HG03064 (cell line): ENCODE measurements around the gene FBXO11.
"Not testable (repeated sequence)": the region's sequence is repeated elsewhere in the genome, so short reads cannot be mapped to it uniquely, and the experiment has no call there.

Experiments
- ATAC-seq: cut with Tn5 transposase; IDR thresholded peaks from one replicate; pipeline ENCODE4 v1.9.1; 2021; ENCODE audit warnings: low read depth; ENCODE audit not compliant: unreplicated experiment

The FBXO11 gene

DNA sequence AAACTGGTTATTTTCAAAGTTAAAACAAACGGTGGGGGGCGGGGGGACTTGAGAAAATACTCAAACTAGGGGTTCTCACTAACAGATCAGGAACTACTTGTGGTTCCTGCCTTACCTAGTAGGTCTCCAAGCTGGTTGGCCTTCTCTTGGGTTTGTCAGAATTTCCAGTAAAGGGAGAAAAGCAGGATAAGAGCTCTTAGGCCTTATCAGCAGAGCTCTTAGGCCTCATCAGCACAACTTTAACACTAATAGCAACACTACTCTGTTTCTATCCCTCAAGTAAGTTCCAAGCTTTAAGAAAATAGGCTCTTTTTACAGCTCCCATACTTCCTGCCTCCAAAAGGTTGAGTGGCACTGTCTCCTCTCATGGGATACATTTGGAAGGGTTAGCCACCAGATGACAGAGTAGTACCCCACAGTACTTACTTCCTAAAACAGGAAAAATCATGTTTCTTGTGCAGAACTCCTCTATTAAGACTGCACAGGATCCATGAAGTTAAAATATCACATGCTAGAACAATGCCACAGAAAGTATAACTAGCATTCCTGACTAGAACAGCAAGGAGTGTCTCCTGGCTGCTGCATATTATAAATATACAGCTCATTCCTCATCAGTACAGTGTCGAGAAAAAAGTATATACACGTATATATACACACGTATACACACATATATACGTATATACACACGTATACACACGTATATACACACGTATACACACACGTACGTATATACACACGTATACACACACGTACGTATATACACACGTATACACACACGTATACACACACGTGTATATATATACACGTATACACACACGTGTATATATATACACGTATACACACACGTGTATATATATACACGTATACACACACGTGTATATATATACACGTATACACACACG is 6.1 kb downstream of the FBXO11 start:
- no peak for ATAC-seq

DNA sequence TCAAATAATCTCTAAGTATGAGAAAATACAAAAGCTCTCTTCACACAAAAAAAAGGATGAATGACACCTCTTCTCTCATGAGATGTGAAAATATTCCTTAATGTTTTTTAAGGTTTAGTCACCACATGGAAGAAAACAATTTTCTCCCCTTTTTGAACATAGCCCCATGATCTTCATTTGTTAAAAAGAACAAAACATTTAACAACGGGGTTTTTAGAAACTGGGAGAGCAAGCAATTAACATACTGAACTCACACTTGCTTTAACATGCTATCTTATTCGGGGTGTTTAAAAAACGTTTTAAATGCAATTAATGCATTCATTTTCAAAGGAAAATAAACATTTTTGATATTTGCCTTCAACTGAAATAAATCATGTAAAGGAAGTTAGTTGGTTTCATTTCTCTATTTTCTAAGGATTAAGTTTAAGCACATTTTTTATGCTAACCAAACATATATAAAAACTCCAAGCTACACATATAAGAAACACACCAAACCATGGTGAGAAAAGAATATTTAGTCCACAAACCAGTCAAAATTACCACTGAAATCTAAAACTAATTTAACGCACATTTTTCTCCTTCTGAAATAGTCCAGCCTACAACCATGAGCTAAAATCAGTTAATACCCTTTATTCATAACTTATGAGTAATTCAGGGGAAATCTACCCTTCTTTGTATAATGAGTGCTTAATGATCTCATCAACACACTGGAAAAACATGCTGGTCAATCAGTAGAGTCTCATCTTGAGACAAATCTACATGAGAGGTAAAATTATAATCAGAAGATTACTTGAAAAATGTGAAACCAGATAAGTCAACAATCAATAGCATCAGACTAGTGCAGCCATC is 8.2 kb downstream of the FBXO11 start:
- peak; percentile 54 for ATAC-seq

DNA sequence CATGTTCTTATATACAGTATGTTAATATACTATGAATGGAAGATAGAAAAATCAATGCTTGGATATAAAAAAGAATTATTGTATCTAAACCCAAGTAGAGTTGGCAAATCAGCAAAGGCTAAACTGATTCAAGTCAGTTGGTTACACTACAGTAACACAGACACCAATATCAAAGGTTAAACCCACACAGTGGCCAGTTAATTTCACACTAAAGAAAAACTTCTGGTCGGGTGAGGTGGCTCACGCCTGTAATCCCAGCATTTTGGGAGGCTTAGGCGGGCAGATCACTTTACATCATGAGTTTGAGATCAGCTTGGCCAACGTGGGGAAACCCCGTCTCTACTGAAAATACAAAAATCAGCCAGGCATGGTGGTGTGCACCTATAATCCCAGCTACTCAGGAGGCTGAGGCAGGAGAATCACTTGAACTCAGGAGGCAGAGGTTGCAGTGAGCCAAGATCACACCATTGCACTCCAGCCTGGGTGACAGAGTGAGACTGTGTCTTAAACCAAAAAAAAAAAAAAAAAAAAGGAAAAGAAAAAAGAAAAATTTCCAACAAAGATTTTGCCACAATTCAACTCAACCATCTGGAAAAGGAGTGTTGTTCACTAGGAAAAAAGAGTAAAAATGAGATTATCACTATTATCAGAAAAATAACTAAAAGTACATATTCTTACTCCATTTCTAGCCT is 9.0 kb downstream of the FBXO11 start:
- ATAC-seq: not testable (repeated sequence)

DNA sequence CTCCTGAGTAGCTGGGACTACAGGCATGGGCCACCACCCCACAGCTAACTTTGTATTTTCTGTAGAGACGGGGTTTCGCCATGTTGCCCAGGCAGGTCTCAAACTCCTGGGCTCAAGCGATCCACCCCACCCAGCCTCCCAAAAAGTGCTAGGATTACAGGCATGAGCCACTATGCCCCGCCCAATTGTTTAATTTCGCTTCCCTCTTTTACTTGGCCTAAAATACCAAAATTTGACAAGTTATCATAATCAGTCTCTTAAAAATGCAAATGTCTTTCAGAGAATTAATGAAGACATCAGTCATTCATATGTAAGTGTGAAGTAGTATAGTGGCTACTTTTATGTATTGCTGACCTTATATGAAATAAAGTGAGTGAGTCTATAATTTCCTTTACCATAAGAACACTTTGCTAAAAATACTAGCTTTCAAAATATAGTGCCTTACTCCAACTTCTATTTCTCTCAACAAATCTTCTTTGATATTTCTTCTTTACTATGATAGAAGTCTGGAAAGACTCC is 9.8 kb downstream of the FBXO11 start:
- no peak for ATAC-seq

DNA sequence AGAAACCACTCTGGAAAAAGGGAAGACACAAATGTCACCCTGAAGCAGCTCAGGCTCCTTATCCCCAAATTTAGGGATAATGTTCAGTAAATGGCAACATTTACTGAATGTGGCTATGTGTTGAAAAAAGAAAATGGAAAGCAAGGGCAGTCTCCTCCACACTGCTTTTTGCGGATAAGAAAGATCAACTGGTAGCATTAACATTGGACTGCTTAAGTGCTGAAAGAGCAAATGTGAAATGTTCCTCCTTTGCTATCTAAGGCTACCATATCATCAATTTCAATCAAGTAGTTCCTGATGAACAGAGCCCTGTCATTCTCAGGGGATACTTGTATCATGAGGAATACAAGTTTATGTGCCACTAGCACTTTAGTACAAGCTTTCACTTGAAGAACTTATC is 12.5 kb downstream of the FBXO11 start:
- ATAC-seq: no peak

DNA sequence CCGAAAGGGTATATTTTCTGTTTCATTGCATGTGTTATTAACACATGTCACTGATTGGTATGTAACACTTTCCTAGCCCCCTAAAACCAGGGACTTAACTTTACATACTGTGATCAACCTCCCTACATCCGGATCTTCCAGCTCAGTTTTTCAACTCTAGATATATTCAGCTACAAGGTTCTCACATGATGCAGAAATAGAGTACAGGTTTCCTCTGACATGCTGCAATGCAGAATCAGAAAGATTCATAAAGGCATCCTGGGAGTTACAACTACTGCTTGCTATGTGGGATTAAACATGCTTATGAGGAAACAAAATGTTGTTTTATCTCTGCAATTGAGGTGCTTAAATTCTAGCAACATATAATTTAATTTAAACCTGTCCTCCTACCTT is 14.0 kb downstream of the FBXO11 start:
- ATAC-seq: no peak

DNA sequence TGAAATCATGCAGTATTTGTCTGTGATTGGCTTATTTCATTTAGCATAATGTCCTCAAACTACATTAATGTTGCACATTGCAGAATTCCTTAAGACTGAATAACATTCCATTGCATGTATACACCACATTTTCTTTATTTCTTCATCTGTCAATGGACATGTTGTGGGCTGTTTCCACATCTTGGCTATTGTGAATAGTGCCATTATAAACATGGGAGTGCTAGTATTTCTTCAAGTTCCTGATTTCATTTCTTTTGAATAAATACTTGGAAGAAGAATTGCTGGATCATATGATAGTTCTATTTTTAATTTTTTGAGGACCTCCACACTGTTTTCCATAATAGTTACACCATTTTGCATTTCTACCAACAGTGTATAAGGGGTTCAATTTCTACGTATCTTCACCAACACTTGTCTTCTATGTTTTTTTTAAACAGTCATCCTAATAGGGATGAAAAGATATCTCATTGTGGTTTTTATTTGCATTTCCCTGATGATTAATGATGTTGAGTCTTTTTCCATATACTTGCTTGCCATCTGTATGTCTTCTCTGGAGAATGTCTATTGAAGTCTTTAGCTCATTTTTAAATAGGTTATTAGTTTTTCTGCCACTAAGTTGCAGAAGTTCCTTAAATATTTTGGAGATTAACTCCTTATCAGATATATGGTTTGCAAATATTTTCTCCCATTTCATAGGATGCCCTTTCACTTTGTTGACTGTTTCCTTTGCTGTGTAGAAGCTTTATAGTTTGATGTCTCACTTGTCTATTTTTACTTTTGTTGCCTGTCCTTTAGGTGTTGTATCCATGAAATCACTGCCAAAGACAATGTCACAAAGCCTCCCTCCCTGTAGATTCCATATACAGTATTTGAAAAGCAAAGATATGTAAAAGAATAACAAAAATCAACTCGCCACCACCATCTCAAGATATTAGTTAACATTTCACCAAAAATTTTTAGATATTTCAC is 14.6 kb downstream of the FBXO11 start:
- no peak for ATAC-seq

DNA sequence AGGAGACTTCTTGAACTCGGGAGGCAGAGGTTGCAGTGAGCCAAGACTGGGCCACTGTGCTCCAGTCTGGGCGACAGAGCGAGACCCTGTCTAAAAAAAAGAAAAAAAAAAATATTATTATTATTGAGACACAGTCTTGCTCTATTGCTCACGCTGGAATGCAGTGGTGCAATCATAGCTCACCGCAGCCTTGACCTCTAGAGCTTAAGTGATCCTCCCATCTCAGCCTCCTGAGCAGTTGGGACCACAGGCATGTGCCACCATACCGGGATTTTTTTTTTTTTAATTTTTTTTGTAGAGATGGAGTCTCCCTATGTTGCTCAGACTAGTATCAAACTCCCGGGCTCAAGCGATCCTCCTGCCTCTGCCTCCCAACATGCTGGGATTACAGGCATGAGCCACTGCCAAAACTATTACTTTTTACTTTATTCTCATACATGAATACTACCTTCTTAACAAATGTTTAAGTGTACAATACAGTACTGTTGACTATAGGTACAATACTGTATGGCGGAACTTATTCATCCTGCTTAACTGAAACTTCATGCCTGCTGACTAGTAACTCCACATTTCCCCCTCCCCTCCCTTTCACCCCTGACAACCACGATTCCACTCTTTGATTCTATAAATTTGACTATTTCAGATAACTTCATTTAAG is 15.5 kb downstream of the FBXO11 start:
- no peak for ATAC-seq

DNA sequence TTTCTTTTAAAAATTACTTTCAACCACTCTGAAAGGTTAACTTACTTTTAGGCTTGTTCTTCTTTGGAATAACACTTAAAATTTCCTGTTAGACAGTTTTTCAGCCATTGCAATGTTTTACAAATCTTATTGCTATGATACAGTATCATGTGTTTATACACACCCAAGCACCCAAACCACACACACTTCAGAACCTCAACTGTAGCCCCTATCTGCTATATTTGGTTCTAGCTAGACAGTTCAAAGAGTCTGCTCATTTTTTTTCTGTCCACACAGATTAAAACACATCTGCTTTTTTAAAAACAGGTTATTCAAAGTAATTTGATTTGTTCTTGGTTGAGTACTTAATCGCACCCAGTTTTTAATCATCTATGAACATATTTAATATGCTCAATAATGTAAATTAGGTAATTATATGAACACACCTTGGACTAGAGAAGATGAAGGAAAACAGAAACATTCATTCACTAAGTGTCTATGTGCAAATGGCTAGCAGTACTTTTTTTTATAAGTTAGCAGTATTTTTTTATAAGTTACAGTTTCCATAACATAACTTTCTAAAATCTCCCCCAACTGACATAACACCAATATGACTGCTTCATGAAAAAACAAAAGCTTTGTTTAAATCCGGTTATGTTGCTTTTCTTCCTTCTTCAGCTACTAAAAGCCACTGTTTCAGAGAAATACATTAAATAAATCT is 17.6 kb downstream of the FBXO11 start:
- no peak for ATAC-seq

DNA sequence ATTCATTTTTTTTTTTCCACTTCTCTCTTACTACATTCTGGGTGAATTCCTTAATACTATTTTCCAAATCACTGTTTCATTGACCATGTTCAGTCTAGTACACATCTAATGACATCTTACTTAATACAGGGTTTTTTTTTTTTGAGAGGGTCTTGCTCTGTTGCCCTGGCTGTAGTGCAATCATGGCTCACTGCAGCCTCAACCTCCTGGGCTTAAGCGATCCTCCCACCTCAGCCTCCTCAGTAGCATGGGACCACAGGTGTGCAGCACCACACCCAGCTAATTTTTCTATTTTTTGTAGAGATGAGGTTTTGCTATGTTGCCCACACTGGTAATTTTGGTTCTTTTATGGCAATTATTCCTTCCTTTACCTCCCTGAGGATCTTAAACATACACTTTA is 29.4 kb downstream of the FBXO11 start:
- no peak for ATAC-seq

DNA sequence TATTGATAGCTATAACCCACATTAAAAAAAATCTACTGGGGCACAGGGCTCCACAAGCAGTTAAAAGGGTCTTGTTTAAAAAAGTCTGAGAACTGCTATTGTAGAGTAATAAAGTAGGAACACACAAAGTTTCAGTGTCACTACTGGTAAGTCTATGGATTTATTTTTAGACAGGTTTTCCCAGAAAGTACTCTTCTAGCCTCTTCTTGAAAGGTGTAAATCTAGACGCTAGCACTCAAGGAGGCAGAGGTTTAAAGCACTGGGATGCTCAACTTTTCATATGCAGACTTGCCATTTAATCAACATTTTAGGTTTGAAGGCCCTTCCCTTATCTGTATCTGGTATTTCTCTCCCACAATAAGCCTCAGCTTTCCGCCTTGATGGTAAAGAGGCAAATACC is 33.4 kb downstream of the FBXO11 start:
- no peak for ATAC-seq

DNA sequence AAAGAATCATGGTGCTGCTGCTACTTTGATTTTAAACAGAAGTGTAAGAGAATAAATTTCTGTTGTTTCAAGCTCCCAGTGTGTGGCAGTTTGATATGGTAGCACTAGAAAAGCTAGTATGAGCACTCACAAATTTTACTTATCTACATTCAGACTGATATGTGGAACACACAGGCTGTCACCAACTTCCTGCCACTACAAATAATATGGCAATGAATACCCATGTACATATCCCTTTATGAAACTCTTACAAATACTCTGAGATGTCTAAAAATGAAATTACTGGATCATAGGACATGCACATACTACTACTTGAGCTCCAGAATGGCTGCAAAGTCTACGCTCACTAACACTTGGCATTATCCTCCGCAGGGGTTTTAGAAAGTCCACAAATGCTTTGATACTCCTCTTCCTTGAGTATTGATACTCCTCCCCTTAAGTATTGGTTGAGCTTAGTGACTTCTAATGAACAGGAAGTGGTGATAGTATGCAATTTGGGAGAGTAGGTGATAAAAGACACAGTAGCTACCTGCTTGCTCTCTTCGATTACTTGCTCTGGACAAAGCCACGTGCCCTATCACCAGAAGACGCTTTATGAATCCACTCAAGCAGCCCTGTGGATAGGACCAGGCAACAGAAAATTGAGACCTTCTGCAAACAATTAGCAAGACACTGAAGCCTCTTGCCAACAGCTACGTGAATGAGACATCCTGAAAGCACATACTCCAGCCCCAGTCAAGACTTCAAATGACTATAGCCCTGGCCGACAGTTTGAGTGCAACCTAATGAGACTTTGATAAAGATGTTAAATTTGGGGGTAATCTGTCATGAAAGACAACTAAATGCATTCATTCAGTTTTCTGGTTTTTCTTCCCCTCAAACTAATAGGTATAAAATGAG is 35.4 kb downstream of the FBXO11 start:
- ATAC-seq: no peak

DNA sequence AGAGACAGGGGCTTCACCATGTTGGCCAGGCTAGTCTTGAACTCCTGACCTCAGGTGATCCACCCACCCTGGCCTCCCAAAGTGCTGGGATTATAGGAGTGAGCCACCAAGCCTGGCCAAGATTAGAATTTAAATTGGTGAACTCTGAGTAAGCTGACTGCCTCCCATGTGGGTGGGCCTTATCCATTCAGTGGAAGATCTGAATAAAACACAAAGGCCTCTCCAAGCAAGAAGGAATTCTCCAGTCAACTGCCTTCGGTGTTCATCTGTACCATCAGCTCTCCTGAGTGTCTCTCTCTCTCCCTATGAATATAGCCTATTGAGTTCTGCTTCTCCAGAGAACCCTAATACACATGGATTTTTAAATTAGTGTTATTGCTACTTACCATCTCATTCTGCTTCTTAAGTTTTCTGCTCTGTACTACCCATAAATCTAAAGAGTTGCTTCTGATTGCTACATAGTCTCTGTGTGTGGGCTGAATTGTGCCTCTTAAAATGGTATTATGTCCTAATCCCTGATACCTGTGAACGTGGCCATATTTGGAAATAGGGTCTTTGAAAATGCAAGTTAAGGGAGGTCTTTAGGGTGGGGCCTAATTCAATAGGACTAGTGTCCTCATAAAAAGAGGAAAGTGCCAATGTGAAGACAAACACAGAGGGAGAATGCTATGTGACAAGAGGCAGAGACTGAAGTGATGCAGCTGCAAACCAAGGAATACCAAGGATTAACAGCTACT is 36.3 kb downstream of the FBXO11 start:
- no peak for ATAC-seq

DNA sequence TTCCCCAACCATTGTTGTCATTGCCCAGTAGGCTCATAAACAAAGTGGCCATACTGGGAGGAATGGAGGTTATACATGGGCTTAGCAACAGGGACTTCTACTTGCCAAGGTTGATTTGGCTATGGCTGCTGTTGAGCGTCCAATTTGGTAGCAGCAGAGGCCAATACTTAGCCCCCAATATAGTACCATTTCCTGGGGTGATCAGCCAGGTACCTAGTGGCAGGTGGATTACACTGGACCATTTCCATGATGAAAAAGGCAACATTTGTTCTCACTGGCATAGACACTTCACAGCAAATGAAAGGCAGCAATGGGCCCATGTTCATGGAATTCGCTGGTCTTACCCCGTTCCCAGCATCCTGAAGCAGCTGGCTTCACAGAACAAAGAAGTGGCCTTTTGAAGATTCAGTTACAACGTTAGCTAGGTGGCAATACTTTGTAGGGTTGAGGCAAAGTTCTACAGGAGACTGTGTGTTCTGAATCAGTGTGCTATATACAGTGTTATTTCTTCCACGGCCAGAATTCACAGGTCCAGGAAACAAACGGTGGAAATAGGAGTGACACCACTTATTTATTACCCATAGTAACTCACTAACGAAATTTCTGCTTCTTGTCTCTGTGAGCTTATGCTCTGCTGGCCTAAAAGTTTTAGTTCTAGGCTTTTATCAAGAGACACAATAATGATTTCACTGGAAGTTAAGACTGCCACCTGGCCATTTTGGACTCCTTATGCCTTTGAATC is 37.5 kb downstream of the FBXO11 start:
- ATAC-seq: no peak

DNA sequence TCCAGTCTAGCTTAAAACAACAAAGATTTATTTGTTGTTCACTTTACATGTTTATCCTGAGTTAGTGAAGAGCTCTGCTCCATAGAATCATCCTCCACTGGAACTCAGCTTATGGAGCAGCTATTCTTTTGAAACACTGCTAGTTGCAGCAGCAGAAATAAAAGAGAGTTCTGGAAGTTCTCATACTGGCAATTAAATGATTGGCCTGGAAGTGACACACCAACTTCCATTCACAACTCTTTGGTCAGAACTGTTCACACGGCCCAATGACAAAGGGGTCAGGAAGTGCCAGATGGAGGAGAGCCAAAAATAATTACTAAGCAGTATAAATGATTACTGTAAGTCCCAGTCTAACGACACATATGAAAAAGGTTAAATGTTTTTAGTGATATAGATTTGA is 39.1 kb downstream of the FBXO11 start:
- no peak for ATAC-seq

DNA sequence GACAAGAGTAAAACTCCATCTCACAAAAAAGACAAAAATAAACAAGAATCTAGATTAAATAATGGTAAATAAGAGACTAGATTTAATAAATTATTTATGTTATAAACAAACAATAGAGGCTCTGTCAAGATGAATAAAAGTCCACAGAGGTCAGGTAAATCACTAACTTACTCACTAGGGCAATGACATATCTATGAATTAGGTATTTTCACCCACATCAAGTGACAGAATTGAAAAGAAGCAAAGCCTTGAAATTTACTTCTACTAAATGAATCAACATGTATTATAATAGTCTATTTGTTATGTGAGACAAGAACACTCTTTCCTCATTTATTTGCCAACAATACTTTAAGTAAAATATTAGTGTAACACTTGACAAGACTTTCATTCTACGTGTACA is 41.7 kb downstream of the FBXO11 start:
- no peak for ATAC-seq
